Activated CD4-positive, CD25-positive, alpha-beta regulatory T cell treated with anti-CD3 and anti-CD28 coated beads, Interleukin-2, amount 50 U/mL, for 16 hours (primary cell): Measurements from ENCODE around the gene RPTOR.

Source experiments
- DNase-seq: peaks from one replicate; pipeline ENCODE4 v3.0.0-alpha.2; 2020; ENCODE audit warnings: low read depth, low spot score

The RPTOR gene

GRCh38 chr17:80876950-80877728 lies 332.5 kb downstream of the RPTOR start:
- DNase-seq: peak; percentile 43

GRCh38 chr17:80877729-80878303 lies 333.2 kb downstream of the RPTOR start:
- no peak for DNase-seq

- DNase-seq: no peak
These were observed 334.5 kb downstream of the RPTOR start for GRCh38 chr17:80878876-80879722.

GRCh38 chr17:80879723-80880647 lies 335.3 kb downstream of the RPTOR start:
- DNase-seq: no peak

GRCh38 chr17:80880648-80880985 lies 336.0 kb downstream of the RPTOR start:
- DNase-seq: no peak

- DNase-seq: no peak
These were observed 336.7 kb downstream of the RPTOR start for GRCh38 chr17:80881306-80881705.

- no peak for DNase-seq
These were observed 337.7 kb downstream of the RPTOR start for GRCh38 chr17:80882323-80882722.

GRCh38 chr17:80882926-80883685 lies 338.5 kb downstream of the RPTOR start:
- no peak for DNase-seq

GRCh38 chr17:80883831-80884735 lies 339.4 kb downstream of the RPTOR start:
- no peak for DNase-seq

- DNase-seq: no peak
These were observed 340.2 kb downstream of the RPTOR start for GRCh38 chr17:80884811-80885210.

- DNase-seq: no peak
These were observed 341.4 kb downstream of the RPTOR start for GRCh38 chr17:80885947-80886582.

- DNase-seq: no peak
These were observed 342.3 kb downstream of the RPTOR start for GRCh38 chr17:80886641-80887573.

GRCh38 chr17:80887639-80888175 lies 343.1 kb downstream of the RPTOR start:
- DNase-seq: no peak

GRCh38 chr17:80888276-80889160 lies 343.9 kb downstream of the RPTOR start:
- DNase-seq: no peak

- no peak for DNase-seq
These were observed 344.9 kb downstream of the RPTOR start for GRCh38 chr17:80889231-80890195.
